ENCODE data around the gene CA9. TPM values are rescaled to one million over a fixed set of nuclear protein-coding genes. Genes with fewer than 3 reads are reported as not detected.

CA9 gene
- polyA plus RNA-seq (2013, experiment 1 of 2): 1.6 TPM
- polyA plus RNA-seq (2013, experiment 2 of 2): 1.8 TPM

GRCh38 chr9:35673132-35674024, at the start of gene CA9:
Gene CA9 (plus strand): TSS chr9:35673928. CDS start chr9:35673960, 32 bp downstream.
- no peak within 1 kb of the TSS for H2AK5ac ChIP-seq (ENCODE audit: low read length)
- H2BK5ac ChIP-seq (ENCODE audit: low read length): no peak within 1 kb of the TSS
- H3K36me3 ChIP-seq (ENCODE audit: control insufficient read depth, insufficient read depth, low read length): no peaks in the 10 kb centered on the region
- WGBS (ENCODE audit: extremely low coverage, insufficient coverage, low lambda C conversion rate): no CpG with 5 or more reads among the region's 10 CpGs
- peaks cover 4% of the 10 kb centered on the region for H3K4me1 ChIP-seq (ENCODE audit: control insufficient read depth, low read depth, low read length)
- no peak for DNase-seq
- no peak within 1 kb of the TSS for H3K9ac ChIP-seq (ENCODE audit: low read length)
- H3K4ac ChIP-seq (ENCODE audit: low read depth, low read length): no peak within 1 kb of the TSS
- H3K27me3 ChIP-seq (ENCODE audit: insufficient read depth, low read length, poor library complexity): no peaks in the 10 kb centered on the region
- no peak within 1 kb of the TSS for H3K56ac ChIP-seq (ENCODE audit: low read length)
- no peak within 1 kb of the TSS for H3K27ac ChIP-seq (ENCODE audit: low read depth, low read length)
- H3K79me1 ChIP-seq (ENCODE audit: low read length): no peaks in the 10 kb centered on the region
- H3K23ac ChIP-seq (ENCODE audit: low read length): no peak within 1 kb of the TSS
- H3K18ac ChIP-seq (ENCODE audit: low read length): no peak within 1 kb of the TSS
- H2BK120ac ChIP-seq (ENCODE audit: low read depth, low read length): no peak within 1 kb of the TSS
- H3K4me3 ChIP-seq (ENCODE audit: low read length): no peak within 1 kb of the TSS
- H4K5ac ChIP-seq (ENCODE audit: low read length): no peak within 1 kb of the TSS
- no peak within 1 kb of the TSS for H2BK15ac ChIP-seq (replicated peaks; ENCODE audit: low read depth)
- no peak within 1 kb of the TSS for H3K4me2 ChIP-seq (ENCODE audit: low read length)
- H3K79me2 ChIP-seq (ENCODE audit: control insufficient read depth, insufficient read depth, low read length): no peaks in the 10 kb centered on the region
- H4K8ac ChIP-seq (ENCODE audit: low read depth, low read length): no peak within 1 kb of the TSS

DNA sequence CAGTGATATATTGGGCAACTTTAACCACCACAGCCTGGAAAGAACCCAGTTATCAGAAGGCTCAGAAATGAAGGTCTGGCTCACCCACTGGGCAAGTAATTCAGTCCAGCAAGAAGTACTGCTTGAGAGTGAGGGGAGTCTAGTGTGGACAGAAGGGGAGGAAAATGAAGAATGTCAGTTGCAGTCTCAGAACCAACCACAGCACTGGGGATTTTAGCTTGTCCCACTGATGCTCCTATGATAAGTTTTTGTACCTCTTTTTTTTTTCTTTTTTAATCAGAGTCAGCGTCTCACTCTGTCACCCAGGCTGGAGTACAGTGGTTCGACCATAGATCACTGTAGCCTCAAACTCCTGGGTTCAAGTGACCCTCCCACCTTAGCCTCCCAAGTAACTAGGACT, 46.2 kb upstream of the CA9 start:
- Histone ChIP-seq H3K4ac (ENCODE audit: low read depth, low read length) (no peak overlapping the region), H2AK5ac (ENCODE audit: low read length) (no peak overlapping the region), H3K9ac (ENCODE audit: low read length) (no peak overlapping the region), H3K4me2 (ENCODE audit: low read length) (no peak overlapping the region), H3K79me2 (ENCODE audit: control insufficient read depth, insufficient read depth, low read length) (no peaks in the 10 kb centered on the region), H3K27me3 (ENCODE audit: insufficient read depth, low read length, poor library complexity) (no peaks in the 10 kb centered on the region), H3K27ac (ENCODE audit: low read depth, low read length) (no peak overlapping the region), H2BK5ac (ENCODE audit: low read length) (no peak overlapping the region), H3K23ac (ENCODE audit: low read length) (no peak overlapping the region), H2BK120ac (ENCODE audit: low read depth, low read length) (no peak overlapping the region), H3K4me3 (ENCODE audit: low read length) (no peak overlapping the region), H3K56ac (ENCODE audit: low read length) (no peak overlapping the region), H3K36me3 (ENCODE audit: control insufficient read depth, insufficient read depth, low read length) (no peaks in the 10 kb centered on the region), H3K18ac (ENCODE audit: low read length) (no peak overlapping the region), H2BK15ac (replicated peaks; ENCODE audit: low read depth) (no peak overlapping the region), H4K8ac (ENCODE audit: low read depth, low read length) (no peak overlapping the region), H3K79me1 (ENCODE audit: low read length) (no peaks in the 10 kb centered on the region), H3K4me1 (ENCODE audit: control insufficient read depth, low read depth, low read length) (no peaks in the 10 kb centered on the region), H4K5ac (ENCODE audit: low read length) (no peak overlapping the region)
- WGBS (ENCODE audit: extremely low coverage, insufficient coverage, low lambda C conversion rate): no CpG with 5 or more reads among the region's 2 CpGs
- no peak for DNase-seq

DNA sequence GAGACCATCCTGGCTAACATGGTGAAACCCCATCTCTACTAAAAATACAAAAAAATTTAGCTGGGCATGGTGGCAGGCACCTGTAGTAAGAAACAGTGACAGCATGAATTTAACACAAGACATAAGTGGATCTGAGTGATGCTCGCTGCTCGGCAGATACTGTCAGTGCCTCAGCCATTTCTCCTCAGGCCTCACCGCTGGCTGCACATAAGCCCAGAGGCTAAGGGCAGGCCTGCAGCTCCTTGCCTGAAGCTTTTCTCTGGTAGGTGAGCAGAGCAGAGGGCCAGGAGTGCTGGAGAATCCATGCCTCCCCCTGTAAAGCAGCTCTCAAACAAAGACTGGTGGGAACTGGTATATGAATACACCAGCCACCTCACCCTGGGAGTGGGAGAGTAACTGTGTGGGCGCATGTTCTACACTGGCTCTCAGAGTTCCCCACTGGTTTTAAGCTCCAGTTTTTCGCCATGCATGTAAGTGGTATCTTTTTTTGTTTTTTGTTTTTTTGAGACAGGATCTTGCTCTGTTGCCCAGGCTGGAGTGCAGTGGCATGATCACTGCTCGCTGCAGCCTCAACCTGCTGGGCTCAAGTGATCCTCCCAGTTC, 45.2 kb upstream of the CA9 start:
- Histone ChIP-seq H3K4ac (ENCODE audit: low read depth, low read length) (no peak overlapping the region), H2AK5ac (ENCODE audit: low read length) (no peak overlapping the region), H4K5ac (ENCODE audit: low read length) (no peak overlapping the region), H2BK120ac (ENCODE audit: low read depth, low read length) (no peak overlapping the region), H2BK5ac (ENCODE audit: low read length) (no peak overlapping the region), H3K9ac (ENCODE audit: low read length) (no peak overlapping the region), H3K18ac (ENCODE audit: low read length) (no peak overlapping the region), H3K4me3 (ENCODE audit: low read length) (no peak overlapping the region), H3K56ac (ENCODE audit: low read length) (no peak overlapping the region), H3K4me2 (ENCODE audit: low read length) (no peak overlapping the region), H3K27me3 (ENCODE audit: insufficient read depth, low read length, poor library complexity) (no peaks in the 10 kb centered on the region), H3K79me1 (ENCODE audit: low read length) (no peaks in the 10 kb centered on the region), H4K8ac (ENCODE audit: low read depth, low read length) (no peak overlapping the region), H3K36me3 (ENCODE audit: control insufficient read depth, insufficient read depth, low read length) (no peaks in the 10 kb centered on the region), H3K27ac (ENCODE audit: low read depth, low read length) (no peak overlapping the region), H3K4me1 (ENCODE audit: control insufficient read depth, low read depth, low read length) (no peaks in the 10 kb centered on the region), H3K79me2 (ENCODE audit: control insufficient read depth, insufficient read depth, low read length) (no peaks in the 10 kb centered on the region), H3K23ac (ENCODE audit: low read length) (no peak overlapping the region), H2BK15ac (replicated peaks; ENCODE audit: low read depth) (no peak overlapping the region)
- no CpG with 5 or more reads among the region's 6 CpGs for WGBS (ENCODE audit: extremely low coverage, insufficient coverage, low lambda C conversion rate)
- no peak for DNase-seq

DNA sequence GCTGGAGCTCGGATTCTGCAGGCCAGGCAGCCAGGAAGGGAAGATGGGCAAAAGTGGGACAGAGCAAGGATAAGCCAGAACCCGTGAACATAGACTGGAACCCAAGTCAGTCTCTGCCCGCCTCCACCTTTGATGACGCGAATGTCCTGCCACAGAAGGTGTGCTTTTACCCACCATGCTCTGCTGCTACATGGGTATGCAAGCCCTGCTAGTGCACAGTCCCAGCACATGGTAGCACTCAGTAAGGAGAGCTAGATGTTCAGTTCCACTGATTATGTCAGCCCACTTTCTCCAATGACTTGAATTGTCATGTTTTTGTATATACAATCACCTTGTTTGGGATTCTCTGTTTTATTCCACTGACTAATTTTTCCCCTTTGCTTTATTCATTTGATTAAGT, 44.1 kb upstream of the CA9 start:
- Histone ChIP-seq H3K9ac (ENCODE audit: low read length) (no peak overlapping the region), H3K56ac (ENCODE audit: low read length) (no peak overlapping the region), H3K4me2 (ENCODE audit: low read length) (no peak overlapping the region), H3K4me1 (ENCODE audit: control insufficient read depth, low read depth, low read length) (no peaks in the 10 kb centered on the region), H2BK15ac (replicated peaks; ENCODE audit: low read depth) (no peak overlapping the region), H3K18ac (ENCODE audit: low read length) (no peak overlapping the region), H4K5ac (ENCODE audit: low read length) (no peak overlapping the region), H2BK5ac (ENCODE audit: low read length) (no peak overlapping the region), H3K36me3 (ENCODE audit: control insufficient read depth, insufficient read depth, low read length) (no peaks in the 10 kb centered on the region), H2AK5ac (ENCODE audit: low read length) (no peak overlapping the region), H3K23ac (ENCODE audit: low read length) (no peak overlapping the region), H3K79me1 (ENCODE audit: low read length) (no peaks in the 10 kb centered on the region), H2BK120ac (ENCODE audit: low read depth, low read length) (no peak overlapping the region), H3K4ac (ENCODE audit: low read depth, low read length) (no peak overlapping the region), H3K4me3 (ENCODE audit: low read length) (no peak overlapping the region), H3K79me2 (ENCODE audit: control insufficient read depth, insufficient read depth, low read length) (no peaks in the 10 kb centered on the region), H4K8ac (ENCODE audit: low read depth, low read length) (no peak overlapping the region), H3K27ac (ENCODE audit: low read depth, low read length) (no peak overlapping the region), H3K27me3 (ENCODE audit: insufficient read depth, low read length, poor library complexity) (no peaks in the 10 kb centered on the region)
- DNase-seq: no peak
- WGBS (ENCODE audit: extremely low coverage, insufficient coverage, low lambda C conversion rate): no CpG with 5 or more reads among the region's 5 CpGs

- no peak overlapping the region for H3K18ac ChIP-seq (ENCODE audit: low read length)
- H3K56ac ChIP-seq (ENCODE audit: low read length): no peak overlapping the region
- DNase-seq: no peak
- no peak overlapping the region for H4K5ac ChIP-seq (ENCODE audit: low read length)
- H3K36me3 ChIP-seq (ENCODE audit: control insufficient read depth, insufficient read depth, low read length): no peaks in the 10 kb centered on the region
- H3K9ac ChIP-seq (ENCODE audit: low read length): no peak overlapping the region
- H3K23ac ChIP-seq (ENCODE audit: low read length): no peak overlapping the region
- H3K27me3 ChIP-seq (ENCODE audit: insufficient read depth, low read length, poor library complexity): no peaks in the 10 kb centered on the region
- H4K8ac ChIP-seq (ENCODE audit: low read depth, low read length): no peak overlapping the region
- H3K79me2 ChIP-seq (ENCODE audit: control insufficient read depth, insufficient read depth, low read length): no peaks in the 10 kb centered on the region
- no peak overlapping the region for H3K27ac ChIP-seq (ENCODE audit: low read depth, low read length)
- H3K4me1 ChIP-seq (ENCODE audit: control insufficient read depth, low read depth, low read length): no peaks in the 10 kb centered on the region
- no peak overlapping the region for H3K4me2 ChIP-seq (ENCODE audit: low read length)
- no peak overlapping the region for H3K4me3 ChIP-seq (ENCODE audit: low read length)
- H2BK5ac ChIP-seq (ENCODE audit: low read length): no peak overlapping the region
- no peak overlapping the region for H2AK5ac ChIP-seq (ENCODE audit: low read length)
- H2BK15ac ChIP-seq (replicated peaks; ENCODE audit: low read depth): no peak overlapping the region
- no peaks in the 10 kb centered on the region for H3K79me1 ChIP-seq (ENCODE audit: low read length)
- no peak overlapping the region for H2BK120ac ChIP-seq (ENCODE audit: low read depth, low read length)
- no peak overlapping the region for H3K4ac ChIP-seq (ENCODE audit: low read depth, low read length)
Observed at GRCh38 chr9:35635730-35636129, 38.0 kb upstream of the CA9 start.

Measured in mesendoderm (in vitro differentiated cells).